Activated T-helper 1 cell treated with Interleukin-2 at 50 U/mL for 16 hours (primary cell): ENCODE measurements around the gene SHISA8.

Source experiments
- DNase-seq: peaks from one replicate; pipeline ENCODE4 v3.0.0-alpha.2; 2020; ENCODE audit warnings: low read depth

Gene SHISA8

DNA sequence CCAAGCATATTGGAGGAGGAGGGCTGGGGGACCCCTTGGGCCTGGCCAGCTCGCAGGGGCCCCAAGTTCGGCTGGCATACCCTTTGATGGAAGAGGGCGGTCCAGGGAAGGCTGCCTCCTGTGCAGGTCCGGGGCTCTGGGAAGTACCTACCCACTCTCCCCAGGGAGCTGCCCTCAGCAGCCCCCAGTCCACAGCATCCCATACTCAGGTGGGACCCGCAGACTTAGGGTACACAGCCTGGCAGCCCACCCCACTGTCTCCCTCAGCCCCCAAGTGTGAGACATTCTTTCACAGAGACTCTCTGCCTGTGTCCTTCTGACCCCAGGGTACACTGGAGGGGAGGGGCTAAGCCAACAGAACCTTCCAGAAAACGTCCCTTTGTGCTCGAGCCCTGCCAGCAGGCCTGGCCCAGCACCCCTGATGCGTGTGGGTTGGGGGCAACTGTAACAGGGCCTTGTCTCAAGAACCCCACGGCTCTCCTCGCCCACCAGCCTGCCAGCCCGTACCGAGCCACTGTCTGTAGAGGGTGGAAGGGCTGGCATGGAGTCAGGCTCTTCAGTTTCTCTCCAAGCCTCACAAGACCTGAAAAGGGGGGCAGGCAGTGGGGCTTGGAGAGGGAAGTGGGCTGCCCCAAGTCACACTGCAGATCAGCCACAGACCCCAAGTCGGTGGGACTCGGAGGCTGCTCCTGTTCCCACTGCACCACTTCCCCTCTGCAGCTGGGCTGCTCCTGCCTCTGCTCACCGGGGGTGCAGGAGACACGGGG lies 18.7 kb upstream of the SHISA8 start:
- no peak for DNase-seq

DNA sequence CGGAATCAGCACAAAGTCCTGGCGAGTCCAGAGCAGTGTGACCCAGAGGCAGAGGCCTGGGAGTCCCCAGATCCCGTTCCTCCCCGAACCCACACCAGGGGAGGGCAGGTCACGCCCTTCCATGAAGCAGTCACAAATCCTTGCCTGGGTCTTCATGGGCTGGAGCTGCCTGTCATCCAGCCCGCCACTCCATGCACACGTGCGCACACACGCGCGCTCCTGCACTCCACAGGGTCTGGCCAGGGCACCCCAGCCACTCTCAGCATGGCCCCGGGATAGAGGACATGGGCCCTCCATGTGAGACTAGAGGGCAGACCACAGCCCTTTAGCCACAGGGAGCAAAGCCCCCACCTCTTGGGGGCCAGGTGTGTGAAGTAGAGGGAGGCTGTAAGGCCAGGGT lies 17.5 kb upstream of the SHISA8 start:
- no peak for DNase-seq

GRCh38 chr22:41931701-41932269 lies 16.9 kb upstream of the SHISA8 start:
- DNase-seq, result no peak

GRCh38 chr22:41929418-41929810 lies 14.5 kb upstream of the SHISA8 start:
- no peak for DNase-seq

DNA sequence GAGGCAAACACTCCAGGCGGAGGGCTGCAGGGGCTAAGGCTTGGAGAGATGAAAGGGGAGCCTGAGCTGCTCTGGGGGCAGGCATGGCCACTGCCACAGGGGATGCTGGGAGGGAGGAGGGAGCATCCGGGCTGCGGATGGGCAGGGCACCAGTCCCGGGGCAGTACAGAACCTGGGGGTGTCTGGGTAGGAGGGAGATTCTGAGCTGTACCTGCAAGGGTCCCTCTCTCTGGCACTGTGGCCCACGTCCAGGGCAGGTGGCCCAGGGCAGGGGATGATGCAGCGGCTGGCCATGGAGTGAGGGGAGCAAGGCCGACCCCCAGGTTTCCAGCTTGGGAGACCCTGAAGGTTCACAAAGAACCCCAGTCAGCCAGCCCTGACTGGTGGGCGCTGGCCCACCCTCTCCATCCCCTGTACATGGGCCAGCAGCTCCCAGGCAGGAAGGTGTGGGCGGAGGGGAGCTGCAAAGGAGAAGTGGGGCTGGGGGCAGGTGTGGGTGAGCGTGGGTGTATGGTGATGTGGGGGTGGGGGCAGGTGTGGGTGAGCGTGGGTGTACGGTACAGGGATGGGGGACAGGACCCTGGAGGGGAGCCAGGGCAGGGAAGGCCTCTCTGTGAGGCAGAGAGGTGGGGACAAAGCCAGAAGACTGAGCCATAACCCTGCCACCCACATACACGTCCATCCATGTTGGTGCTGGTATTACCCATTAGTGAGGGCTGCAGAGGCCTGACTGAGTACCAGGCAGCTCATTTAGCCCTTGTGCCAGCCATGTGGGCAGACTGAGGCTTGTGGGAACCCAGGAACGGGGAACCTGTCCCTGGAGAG lies 13.9 kb upstream of the SHISA8 start:
- no peak for DNase-seq

DNA sequence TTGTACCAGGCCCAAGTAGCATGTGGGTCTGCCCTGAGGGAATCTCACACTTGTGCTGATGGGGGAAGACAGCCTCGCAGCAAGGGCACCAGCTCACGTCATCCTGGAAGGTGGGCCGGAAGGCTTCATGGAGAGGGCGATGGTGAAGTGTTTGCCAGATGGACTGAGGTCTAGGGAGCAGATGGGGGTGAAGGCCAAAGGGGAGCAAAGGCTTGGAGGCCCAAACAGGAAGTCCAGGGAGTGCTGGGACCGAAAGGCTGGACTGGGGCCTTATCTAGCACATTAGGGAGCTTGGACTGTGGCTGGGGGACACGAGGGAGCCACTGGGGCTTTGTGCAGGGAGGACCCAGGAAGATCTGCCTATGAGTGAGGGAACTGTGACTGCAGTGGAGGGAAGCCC lies 12.9 kb upstream of the SHISA8 start:
- no peak for DNase-seq

GRCh38 chr22:41925783-41926460 lies 11.0 kb upstream of the SHISA8 start:
- peak; percentile 69 for DNase-seq

DNA sequence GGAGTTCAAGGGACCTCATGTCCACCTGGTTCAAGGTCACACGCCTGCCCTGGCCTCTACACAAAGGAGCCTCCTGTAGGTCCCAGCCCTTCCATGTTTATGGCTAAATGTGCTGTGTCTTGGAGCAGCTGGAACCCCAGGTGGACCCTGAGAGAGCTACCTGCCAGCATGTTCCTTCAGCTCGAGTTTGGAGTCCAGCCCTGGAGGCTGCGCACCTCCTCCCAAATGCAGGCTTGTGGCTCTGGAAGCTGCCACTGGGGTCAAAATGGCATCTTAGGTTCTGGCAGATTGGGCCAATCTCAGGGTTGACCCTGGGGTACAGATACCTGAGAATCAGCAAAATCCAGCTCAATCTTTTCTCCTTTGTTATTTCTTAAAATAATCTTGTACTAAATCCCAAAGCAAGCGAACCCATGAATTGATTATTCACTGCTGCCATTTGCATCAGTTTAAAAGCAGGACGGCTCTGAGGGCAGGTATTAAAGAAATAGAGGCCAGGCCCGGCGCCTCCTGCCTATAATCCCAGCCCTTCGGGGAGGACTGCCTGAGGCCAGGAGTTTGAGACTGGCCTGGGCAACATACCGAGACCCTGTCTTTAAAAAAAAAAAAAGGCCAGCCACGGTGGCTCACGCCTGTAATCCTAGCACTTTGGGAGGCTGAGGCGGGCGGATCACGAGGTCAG lies 8.9 kb upstream of the SHISA8 start:
- DNase-seq, result no peak

- DNase-seq, result no peak
Observed at GRCh38 chr22:41922940-41923594, 8.2 kb upstream of the SHISA8 start.

DNA sequence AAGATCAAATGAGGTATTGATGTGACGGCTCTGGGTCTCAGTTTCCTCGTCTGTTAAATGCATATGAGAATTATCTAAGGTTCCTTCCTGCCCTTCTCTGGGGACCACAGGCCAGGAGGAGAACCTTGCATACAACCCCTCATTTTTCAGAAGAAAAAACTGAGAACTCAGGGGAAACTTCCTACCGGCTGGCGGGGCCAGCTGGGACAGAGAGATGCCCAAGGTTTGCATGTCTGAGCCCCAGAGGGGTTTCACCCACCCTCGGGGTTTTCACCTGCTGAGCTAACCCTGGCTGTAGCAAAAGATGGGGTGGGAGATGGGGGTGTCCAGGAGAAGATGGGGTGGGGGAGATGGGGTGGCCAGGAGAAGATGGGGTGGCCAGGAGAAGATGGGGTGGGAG lies 7.5 kb upstream of the SHISA8 start:
- no peak for DNase-seq

GRCh38 chr22:41920271-41920976 lies 5.5 kb upstream of the SHISA8 start:
- DNase-seq, result no peak

- no peak for DNase-seq
Observed at GRCh38 chr22:41919357-41920224, 4.7 kb upstream of the SHISA8 start.

DNA sequence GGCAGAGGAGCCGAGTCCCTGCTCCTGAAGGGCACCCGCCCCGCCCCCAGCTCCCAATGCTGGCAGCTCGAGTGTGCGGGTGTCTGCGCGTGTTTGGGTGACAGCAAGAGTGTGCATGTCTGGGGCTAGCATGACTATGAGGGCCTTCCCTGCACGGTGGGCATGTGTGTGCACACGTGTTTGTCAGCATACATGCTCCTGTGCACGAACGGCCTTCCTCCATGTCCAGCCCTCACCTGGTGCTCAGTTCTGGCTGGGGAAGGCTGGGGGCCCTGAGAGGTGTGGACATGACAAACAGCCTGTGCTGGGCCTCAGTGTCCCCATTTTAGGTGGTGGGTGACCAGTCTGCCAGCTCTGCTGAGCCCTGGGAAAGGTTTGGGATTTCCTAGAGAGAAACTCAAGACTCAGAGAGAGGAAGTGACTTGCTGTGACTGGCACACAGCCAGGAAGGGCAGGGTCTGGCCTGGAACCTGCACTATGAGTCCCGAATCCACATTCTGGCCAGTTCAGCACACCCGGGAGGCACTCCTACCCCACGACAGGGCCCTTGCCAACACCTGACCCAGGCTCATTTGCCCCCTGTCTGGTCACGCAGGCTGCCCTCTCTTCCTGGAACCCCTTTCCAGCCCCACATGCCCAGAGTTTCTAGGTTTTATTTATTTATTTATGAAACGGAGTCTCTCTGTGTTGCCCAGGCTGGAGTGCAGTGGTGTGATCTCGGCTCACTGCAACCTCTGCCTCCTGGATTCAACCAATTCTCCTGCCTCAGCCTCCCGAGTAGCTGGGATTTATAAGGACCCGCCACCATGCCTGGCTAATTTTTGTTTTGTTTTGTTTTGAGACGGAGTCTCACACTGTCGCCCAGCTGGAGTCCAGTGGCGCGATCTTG lies 3.3 kb upstream of the SHISA8 start:
- no peak for DNase-seq

DNA sequence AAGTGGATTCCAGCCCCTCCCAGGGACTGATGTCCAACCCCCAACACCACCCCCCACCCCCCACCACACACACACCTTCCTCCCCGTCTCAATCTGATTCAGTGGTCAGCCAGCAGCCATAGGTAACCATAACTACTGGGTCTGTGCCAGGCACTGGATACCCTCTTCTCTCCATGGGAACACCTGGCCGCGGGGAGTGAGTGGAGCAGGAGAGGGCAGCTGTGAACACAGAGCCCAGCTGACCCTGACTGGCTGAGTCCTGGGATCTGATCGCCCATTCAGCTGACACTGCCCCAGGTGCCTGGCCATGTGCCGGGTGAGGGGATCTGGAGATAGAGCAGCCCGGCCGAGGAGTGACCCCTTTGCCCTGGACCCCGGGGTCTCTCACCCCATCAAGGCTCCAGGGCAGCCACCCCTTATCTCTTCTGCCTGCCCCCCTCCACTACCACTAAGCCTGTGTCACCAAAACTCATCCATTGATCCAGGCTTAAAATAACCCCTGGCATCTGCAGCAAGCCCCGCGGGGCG lies 2.6 kb upstream of the SHISA8 start:
- DNase-seq, result no peak

DNA sequence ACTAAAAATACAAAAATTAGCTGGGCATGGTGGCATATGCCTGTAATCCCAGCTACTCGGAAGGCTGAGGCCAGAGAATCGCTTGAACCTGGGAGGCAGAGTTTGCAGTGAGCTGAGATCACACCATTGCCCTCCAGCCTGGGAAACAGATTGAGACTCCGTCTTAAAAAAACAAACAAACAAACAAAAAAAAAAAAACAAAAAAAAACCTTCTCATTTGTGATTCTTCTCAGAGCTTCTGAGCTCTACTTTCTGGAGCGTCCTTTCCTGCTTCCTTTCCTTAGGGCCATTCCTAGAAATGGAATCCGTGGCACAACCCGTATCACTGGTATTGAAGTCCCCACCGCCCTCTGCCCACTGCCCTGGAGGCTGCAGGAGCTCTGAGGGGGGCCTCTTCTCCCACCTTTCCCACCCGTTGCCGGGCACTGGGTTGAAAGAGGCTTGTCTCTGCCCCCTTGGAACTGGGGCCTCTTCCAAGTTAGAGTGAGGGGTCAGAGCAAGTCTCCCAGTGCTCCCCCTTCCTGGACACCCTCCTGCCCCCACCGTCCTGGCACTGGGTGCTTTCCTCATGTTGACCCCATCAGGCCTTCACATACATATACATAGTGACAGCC lies 2.0 kb upstream of the SHISA8 start:
- no peak for DNase-seq

GRCh38 chr22:41915786-41916493 lies 1.1 kb upstream of the SHISA8 start:
- DNase-seq, result no peak

GRCh38 chr22:41914611-41915034 lies 251 bp downstream of the SHISA8 start:
- no peak for DNase-seq
